ENCODE results near the gene GK2.

The GK2 gene

GRCh38 chr4:79408063-79408462 is at the start of gene GK2:
Gene GK2 (minus strand): TSS chr4:79408228. CDS start chr4:79408200, 28 bp downstream.
- H3K4me3 ChIP-seq = no peak within 1 kb of the TSS

GRCh38 chr4:79455216-79455615 is 47.2 kb upstream of the GK2 start:
- Histone ChIP-seq H3K4me3 (no peak overlapping the region), H3K9me3 (replicated peaks in 1 of 11) (no peaks in the 10 kb centered on the region), H3K27me3 (no peaks in the 10 kb centered on the region), H3K9ac (no peak overlapping the region), H3K4me2 (no peak overlapping the region), H4K20me1 (no peaks in the 10 kb centered on the region), H3K4me1 (no peaks in the 10 kb centered on the region), H3K36me3 (no peaks in the 10 kb centered on the region), H3K27ac (no peak overlapping the region)
- no peak for TF ChIP-seq Cebpa-rat (IDR thresholded peaks at IDR 0.05)

More at GRCh38 chr4:79408063-79408462, at the start of gene GK2:
- no peaks in the 10 kb centered on the region for H3K36me3 ChIP-seq
- H4K20me1 ChIP-seq = no peaks in the 10 kb centered on the region
- no peak within 1 kb of the TSS for H3K27ac ChIP-seq
- no peak within 1 kb of the TSS for H3K4me2 ChIP-seq
- no peaks in the 10 kb centered on the region for H3K27me3 ChIP-seq
- H3K9me3 ChIP-seq (replicated peaks in 1 of 11) = no peaks in the 10 kb centered on the region
- no peak for TF ChIP-seq Cebpa-rat (IDR thresholded peaks at IDR 0.05)
- no peak within 1 kb of the TSS for H3K9ac ChIP-seq
- no peaks in the 10 kb centered on the region for H3K4me1 ChIP-seq

GRCh38 chr4:79454656-79455055 is 46.6 kb upstream of the GK2 start:
- Histone ChIP-seq H3K36me3 (no peaks in the 10 kb centered on the region), H3K4me3 (no peak overlapping the region), H3K4me1 (no peaks in the 10 kb centered on the region), H3K9me3 (replicated peaks in 1 of 11) (no peaks in the 10 kb centered on the region), H3K27me3 (no peaks in the 10 kb centered on the region), H4K20me1 (no peaks in the 10 kb centered on the region), H3K27ac (no peak overlapping the region), H3K4me2 (no peak overlapping the region), H3K9ac (no peak overlapping the region)
- TF ChIP-seq Cebpa-rat (IDR thresholded peaks at IDR 0.05) = no peak

- Histone ChIP-seq H4K20me1 (no peaks in the 10 kb centered on the region), H3K9me3 (replicated peaks in 1 of 11) (no peaks in the 10 kb centered on the region), H3K4me1 (no peaks in the 10 kb centered on the region), H3K4me2 (no peak overlapping the region), H3K4me3 (no peak overlapping the region), H3K27ac (no peak overlapping the region), H3K9ac (no peak overlapping the region), H3K27me3 (no peaks in the 10 kb centered on the region), H3K36me3 (no peaks in the 10 kb centered on the region)
- no peak for TF ChIP-seq Cebpa-rat (IDR thresholded peaks at IDR 0.05)
Observed at GRCh38 chr4:79450053-79450452, 42.0 kb upstream of the GK2 start.

- H3K9ac ChIP-seq = no peak overlapping the region
- TF ChIP-seq Cebpa-rat (IDR thresholded peaks at IDR 0.05) = no peak
- H3K4me2 ChIP-seq = no peak overlapping the region
- no peaks in the 10 kb centered on the region for H4K20me1 ChIP-seq
- H3K27me3 ChIP-seq = no peaks in the 10 kb centered on the region
- H3K27ac ChIP-seq = no peak overlapping the region
- no peaks in the 10 kb centered on the region for H3K36me3 ChIP-seq
- no peaks in the 10 kb centered on the region for H3K4me1 ChIP-seq
- H3K9me3 ChIP-seq (replicated peaks in 1 of 11) = no peaks in the 10 kb centered on the region
- H3K4me3 ChIP-seq = no peak overlapping the region
Observed at GRCh38 chr4:79446145-79446544, 38.1 kb upstream of the GK2 start.

- Histone ChIP-seq H3K4me2 (no peak overlapping the region), H3K4me3 (no peak overlapping the region), H3K9me3 (replicated peaks in 1 of 11) (no peaks in the 10 kb centered on the region), H3K9ac (no peak overlapping the region), H3K4me1 (no peaks in the 10 kb centered on the region), H3K36me3 (no peaks in the 10 kb centered on the region), H3K27ac (no peak overlapping the region), H4K20me1 (no peaks in the 10 kb centered on the region), H3K27me3 (no peaks in the 10 kb centered on the region)
- TF ChIP-seq Cebpa-rat (IDR thresholded peaks at IDR 0.05) = no peak
Observed at GRCh38 chr4:79445371-79445781, 37.3 kb upstream of the GK2 start.

- Histone ChIP-seq H3K4me1 (no peaks in the 10 kb centered on the region), H3K27me3 (no peaks in the 10 kb centered on the region), H3K4me3 (no peak overlapping the region), H3K27ac (no peak overlapping the region), H4K20me1 (no peaks in the 10 kb centered on the region), H3K9me3 (replicated peaks in 1 of 11) (0 out of 22 replicates have a peak, but pooled peaks cover 0 to 3% (median 0%) of the 10 kb centered on the region in 11 experiments), H3K36me3 (no peaks in the 10 kb centered on the region), H3K4me2 (no peak overlapping the region), H3K9ac (no peak overlapping the region)
- no peak for TF ChIP-seq Cebpa-rat (IDR thresholded peaks at IDR 0.05)
Observed at GRCh38 chr4:79442422-79442821, 34.4 kb upstream of the GK2 start.

- TF ChIP-seq Cebpa-rat (IDR thresholded peaks at IDR 0.05) = no peak
- Histone ChIP-seq H3K4me2 (no peak overlapping the region), H3K4me1 (no peaks in the 10 kb centered on the region)
Observed at GRCh38 chr4:79439489-79439888, 31.5 kb upstream of the GK2 start.

GRCh38 chr4:79431839-79432238 is 23.8 kb upstream of the GK2 start:
- Histone ChIP-seq H3K27ac (no peak overlapping the region), H3K27me3 (no peaks in the 10 kb centered on the region), H3K9ac (no peak overlapping the region), H3K4me1 (no peaks in the 10 kb centered on the region), H4K20me1 (no peaks in the 10 kb centered on the region), H3K4me3 (no peak overlapping the region), H3K36me3 (no peaks in the 10 kb centered on the region), H3K4me2 (no peak overlapping the region), H3K9me3 (replicated peaks in 1 of 11) (no peaks in the 10 kb centered on the region)
- no peak for TF ChIP-seq Cebpa-rat (IDR thresholded peaks at IDR 0.05)

More at GRCh38 chr4:79439489-79439888, 31.5 kb upstream of the GK2 start:
- Histone ChIP-seq H3K9ac (no peak overlapping the region), H3K27ac (no peak overlapping the region), H3K36me3 (no peaks in the 10 kb centered on the region), H3K27me3 (no peaks in the 10 kb centered on the region), H3K9me3 (replicated peaks in 1 of 11) (0 out of 22 replicates have a peak, but pooled peaks cover 0 to 3% (median 0%) of the 10 kb centered on the region in 11 experiments), H4K20me1 (no peaks in the 10 kb centered on the region), H3K4me3 (no peak overlapping the region)

GRCh38 chr4:79429113-79429903 is 21.3 kb upstream of the GK2 start:
- Histone ChIP-seq H3K9ac (no peak overlapping the region), H3K4me2 (no peak overlapping the region), H3K27me3 (no peaks in the 10 kb centered on the region), H3K36me3 (no peaks in the 10 kb centered on the region), H3K4me1 (no peaks in the 10 kb centered on the region), H4K20me1 (no peaks in the 10 kb centered on the region), H3K9me3 (replicated peaks in 1 of 11) (no peaks in the 10 kb centered on the region), H3K4me3 (no peak overlapping the region), H3K27ac (no peak overlapping the region)
- TF ChIP-seq Cebpa-rat (IDR thresholded peaks at IDR 0.05) = no peak
